Vagina (tissue), 2 donors: Measurements from ENCODE around the gene HSD3B2. TPM values are rescaled to one million over a fixed set of nuclear protein-coding genes. Genes with fewer than 3 reads are reported as not detected.
"Not testable (repeated sequence)": the region's sequence is repeated elsewhere in the genome, so short reads cannot be mapped to it uniquely, and the experiment has no call there.

Experiments used
- DNase-seq, 2 donors: peaks; one replicate each; pipeline ENCODE4 v3.0.0-alpha.2; 2017; ENCODE audit errors: extremely low spot score in 2 of 2
- H3K27ac ChIP-seq: fragments of 200-600 bp; sonication (generic); one replicate; pipeline ENCODE4 v1.5.1; 2019
- H3K27me3 ChIP-seq: fragments of 200-600 bp; sonication (generic); one replicate; pipeline ENCODE4 v1.5.1; 2019
- H3K36me3 ChIP-seq, 2 donors: fragments of 200-600 bp; sonication (generic); one replicate each; pipeline ENCODE4 v1.5.1; 2017 to 2019
- H3K4me1 ChIP-seq: fragments of 200-600 bp; sonication (generic); one replicate; pipeline ENCODE4 v1.5.1; 2019
- H3K4me3 ChIP-seq, 2 donors: fragments of 200-600 bp; sonication (generic); 1 replicate in 1 of 2; 2 replicates in 1 of 2; pipeline ENCODE4 v1.5.1; 2016 to 2019
- H3K9me3 ChIP-seq: fragments of 200-600 bp; sonication (generic); one replicate; pipeline ENCODE4 v1.5.1; 2019
- POLR2A ChIP-seq, 2 donors: fragments of 450-650 bp; IDR thresholded peaks; one replicate each; pipeline ENCODE4 v1.6.1; 2017; ENCODE audit warnings: antibody characterized with exemption in 2 of 2, mild to moderate bottlenecking in 2 of 2, moderate library complexity in 2 of 2
- POLR2AphosphoS5 ChIP-seq, 2 donors: sonication (generic); formaldehyde crosslinking; IDR thresholded peaks; one replicate each; pipeline ENCODE4 v1.9.0; 2017; ENCODE audit warnings: antibody characterized with exemption in 2 of 2, mild to moderate bottlenecking in 2 of 2, low read depth in 1 of 2; ENCODE audit not compliant: insufficient read depth in 1 of 2
- intact Hi-C: fragments of 100-400 bp; cut with DNase I; formaldehyde crosslinking; loops from one replicate; pipeline ENCODE4 v1.15.1; 2023
- total RNA-seq: library from RNA; depleted of rRNA; stranded (reverse); fragments of >200 nt; gene quantifications from one replicate; pipeline ENCODE4 v1.2.3, GENCODE V29; 2016
- TF ChIP-seq, protein P1 (sequence below), 3 experiments: fragments of 450-650 bp in 2 of 3; fragments of 200-600 bp in 1 of 3; sonication (generic) in 1 of 3; IDR thresholded peaks; one replicate each; pipeline ENCODE4 v1.5.1; 2017 to 2019; ENCODE audit warnings: antibody characterized with exemption in 3 of 3, mild to moderate bottlenecking in 2 of 3, moderate library complexity in 2 of 3

The HSD3B2 gene
- total RNA-seq, 1 donor from 2014 or later: 10.1 TPM

DNA sequence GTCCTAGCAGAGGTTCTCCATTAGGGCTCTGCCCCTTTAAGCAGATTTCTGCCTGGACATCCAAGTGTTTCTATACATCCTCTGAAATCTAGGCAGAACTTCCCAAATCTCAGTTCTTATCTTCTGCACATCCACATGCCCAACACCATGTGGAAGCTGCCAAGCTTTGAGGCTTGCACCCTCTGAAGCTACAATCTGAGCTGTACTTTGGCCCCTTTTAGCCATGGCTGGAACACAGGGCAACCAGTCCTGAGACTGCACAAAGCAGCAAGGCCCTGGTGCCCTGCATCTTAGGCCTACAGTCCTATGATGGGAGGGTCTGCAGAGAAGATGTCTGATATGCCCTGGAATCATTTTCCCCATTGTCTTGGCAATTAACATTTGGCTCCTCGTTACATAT lies 38.4 kb upstream of the HSD3B2 start:
- no peaks in the 10 kb centered on the region for H3K9me3 ChIP-seq
- no peak overlapping the region for H3K4me3 ChIP-seq
- intact Hi-C loops: no loop called here
- no peak overlapping the region for H3K27ac ChIP-seq
- TF ChIP-seq, protein P1, sequence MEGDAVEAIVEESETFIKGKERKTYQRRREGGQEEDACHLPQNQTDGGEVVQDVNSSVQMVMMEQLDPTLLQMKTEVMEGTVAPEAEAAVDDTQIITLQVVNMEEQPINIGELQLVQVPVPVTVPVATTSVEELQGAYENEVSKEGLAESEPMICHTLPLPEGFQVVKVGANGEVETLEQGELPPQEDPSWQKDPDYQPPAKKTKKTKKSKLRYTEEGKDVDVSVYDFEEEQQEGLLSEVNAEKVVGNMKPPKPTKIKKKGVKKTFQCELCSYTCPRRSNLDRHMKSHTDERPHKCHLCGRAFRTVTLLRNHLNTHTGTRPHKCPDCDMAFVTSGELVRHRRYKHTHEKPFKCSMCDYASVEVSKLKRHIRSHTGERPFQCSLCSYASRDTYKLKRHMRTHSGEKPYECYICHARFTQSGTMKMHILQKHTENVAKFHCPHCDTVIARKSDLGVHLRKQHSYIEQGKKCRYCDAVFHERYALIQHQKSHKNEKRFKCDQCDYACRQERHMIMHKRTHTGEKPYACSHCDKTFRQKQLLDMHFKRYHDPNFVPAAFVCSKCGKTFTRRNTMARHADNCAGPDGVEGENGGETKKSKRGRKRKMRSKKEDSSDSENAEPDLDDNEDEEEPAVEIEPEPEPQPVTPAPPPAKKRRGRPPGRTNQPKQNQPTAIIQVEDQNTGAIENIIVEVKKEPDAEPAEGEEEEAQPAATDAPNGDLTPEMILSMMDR (IDR thresholded peaks at IDR 0.05): no peak
- TF ChIP-seq POLR2A (IDR thresholded peaks at IDR 0.05): no peak
- no peak for TF ChIP-seq POLR2AphosphoS5 (IDR thresholded peaks at IDR 0.05; ENCODE audit: insufficient read depth in 1 of 2, low read depth in 1 of 2)
- H3K27me3 ChIP-seq: no peaks in the 10 kb centered on the region
- no peak for DNase-seq
- H3K36me3 ChIP-seq: no peaks in the 10 kb centered on the region
- H3K4me1 ChIP-seq: no peaks in the 10 kb centered on the region

DNA sequence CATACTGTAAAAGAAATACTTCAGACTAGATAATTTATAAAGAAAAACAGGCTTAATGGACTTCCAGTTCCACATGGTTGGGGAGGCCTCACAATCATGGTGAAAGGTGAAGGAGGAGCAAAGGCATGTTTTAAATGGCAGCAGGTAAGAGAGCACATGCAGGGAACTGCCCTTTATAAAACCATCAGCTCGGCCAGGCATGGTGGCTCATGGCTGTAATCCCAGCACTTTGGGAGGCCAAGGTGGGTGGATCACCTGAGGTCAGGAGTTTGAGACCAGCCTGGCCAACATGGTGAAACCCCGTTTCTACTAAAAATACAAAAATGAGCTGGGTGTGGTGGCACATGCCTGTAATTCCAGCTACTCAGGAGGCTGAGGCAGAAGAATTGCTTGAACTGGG lies 37.4 kb upstream of the HSD3B2 start:
- H3K36me3 ChIP-seq, intact Hi-C loops, H3K4me3 ChIP-seq, H3K27me3 ChIP-seq, H3K27ac ChIP-seq, H3K4me1 ChIP-seq, H3K9me3 ChIP-seq: not testable (repeated sequence)
- peak in 1 of 2 donors; percentile 43 for DNase-seq

DNA sequence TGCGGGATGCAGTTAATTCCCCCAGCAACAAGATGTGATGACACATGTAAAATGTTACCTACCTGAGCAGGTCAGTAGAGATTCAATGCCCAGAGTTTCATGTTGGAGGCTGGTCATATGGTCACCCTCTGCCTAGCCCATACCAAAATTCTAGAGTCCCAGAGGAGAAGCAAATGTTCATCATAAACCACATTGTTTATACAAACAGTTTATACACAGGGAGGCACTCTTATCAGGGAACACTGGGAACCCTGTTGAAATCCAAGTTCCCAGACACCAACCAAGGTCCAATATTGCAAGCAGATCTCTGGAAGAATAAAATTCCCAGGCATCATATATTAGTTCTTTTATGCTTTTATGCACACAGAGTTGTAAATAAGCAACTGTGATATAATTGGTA lies 35.8 kb upstream of the HSD3B2 start:
- TF ChIP-seq POLR2AphosphoS5 (IDR thresholded peaks at IDR 0.05; ENCODE audit: insufficient read depth in 1 of 2, low read depth in 1 of 2) (no peak), POLR2A (IDR thresholded peaks at IDR 0.05) (no peak)
- TF ChIP-seq, protein P1 (IDR thresholded peaks at IDR 0.05): no peak
- no peaks in the 10 kb centered on the region for H3K4me1 ChIP-seq
- no peaks in the 10 kb centered on the region for H3K36me3 ChIP-seq
- intact Hi-C loops: no loop called here
- H3K27ac ChIP-seq: no peak overlapping the region
- H3K27me3 ChIP-seq: no peaks in the 10 kb centered on the region
- peak in 1 of 2 donors; percentile 56 for DNase-seq
- no peaks in the 10 kb centered on the region for H3K9me3 ChIP-seq
- no peak overlapping the region for H3K4me3 ChIP-seq

DNA sequence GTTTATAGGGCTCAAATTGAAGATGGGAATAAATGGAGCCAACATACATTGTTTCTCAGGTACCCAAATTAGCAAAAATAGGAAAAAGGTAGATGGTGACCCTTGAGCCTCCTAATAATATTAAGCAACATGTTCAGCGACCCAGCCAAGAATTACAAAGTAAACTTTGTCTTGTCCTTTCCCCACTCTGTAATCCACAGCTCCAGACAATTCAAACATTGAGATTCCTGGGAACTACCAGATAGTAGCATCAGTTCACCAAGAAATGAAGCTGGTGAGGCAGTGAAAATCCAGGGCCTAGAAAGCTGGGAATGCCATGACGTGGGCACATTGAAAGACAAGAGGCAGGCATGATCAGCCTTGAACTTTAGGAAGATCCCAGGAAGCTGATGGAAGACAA lies 34.6 kb upstream of the HSD3B2 start:
- TF ChIP-seq POLR2A (IDR thresholded peaks at IDR 0.05): no peak
- TF ChIP-seq, protein P1 (IDR thresholded peaks at IDR 0.05): no peak
- TF ChIP-seq POLR2AphosphoS5 (IDR thresholded peaks at IDR 0.05; ENCODE audit: insufficient read depth in 1 of 2, low read depth in 1 of 2): no peak
- no peaks in the 10 kb centered on the region for H3K36me3 ChIP-seq
- H3K4me1 ChIP-seq: no peaks in the 10 kb centered on the region
- intact Hi-C loops: no loop called here
- H3K27me3 ChIP-seq: no peaks in the 10 kb centered on the region
- H3K27ac ChIP-seq: no peak overlapping the region
- no peak overlapping the region for H3K4me3 ChIP-seq
- no peaks in the 10 kb centered on the region for H3K9me3 ChIP-seq
- DNase-seq: peak; percentile 0 to 14

DNA sequence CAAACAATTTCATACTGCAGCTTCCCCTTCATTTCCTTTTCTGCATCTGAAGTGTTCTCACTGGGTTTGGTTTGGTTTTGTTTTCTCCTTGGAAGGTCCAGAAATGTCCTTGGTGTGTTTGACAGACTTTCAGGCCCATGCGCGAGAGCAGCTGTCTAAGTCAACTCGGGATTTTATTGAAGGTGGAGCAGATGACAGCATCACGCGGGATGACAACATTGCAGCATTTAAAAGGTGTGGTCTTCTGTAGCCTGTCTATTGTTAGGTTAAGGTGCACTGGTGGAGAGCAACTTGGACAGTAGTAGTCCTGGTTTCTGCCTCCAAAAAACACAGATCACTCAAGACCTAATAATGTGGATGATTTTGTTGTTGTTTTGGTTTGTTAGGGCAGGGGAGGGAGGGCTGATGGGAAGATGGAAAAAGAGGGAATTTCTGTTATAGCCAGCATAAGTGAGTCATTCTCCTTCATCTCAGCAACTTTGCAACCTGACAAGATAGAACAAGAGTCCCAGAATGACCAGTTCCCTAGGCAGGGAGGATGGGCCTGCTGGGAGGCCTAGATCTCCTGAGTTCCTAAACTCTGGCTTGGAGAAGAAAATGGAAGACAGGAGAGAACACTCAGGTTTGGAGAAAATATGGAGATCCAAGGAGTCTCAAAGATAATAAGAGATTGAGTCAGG lies 33.8 kb upstream of the HSD3B2 start:
- TF ChIP-seq POLR2AphosphoS5 (IDR thresholded peaks at IDR 0.05; ENCODE audit: insufficient read depth in 1 of 2, low read depth in 1 of 2) (no peak), POLR2A (IDR thresholded peaks at IDR 0.05) (no peak)
- TF ChIP-seq, protein P1 (IDR thresholded peaks at IDR 0.05): no peak
- Histone ChIP-seq H3K27ac (no peak overlapping the region), H3K9me3 (no peaks in the 10 kb centered on the region), H3K27me3 (no peaks in the 10 kb centered on the region), H3K36me3 (no peaks in the 10 kb centered on the region), H3K4me3 (no peak overlapping the region), H3K4me1 (no peaks in the 10 kb centered on the region)
- DNase-seq: peak; percentile 27 to 43
- intact Hi-C loops: no loop called here
